Thoracic aorta (tissue), 2 donors: ENCODE results near the gene DAND5. TPM values are rescaled to one million over a fixed set of nuclear protein-coding genes. Genes with fewer than 3 reads are reported as not detected.

Experiments
- ATAC-seq: fragments of 150-250 bp; one replicate; pipeline ENCODE4 v1.8.0; 2017; ENCODE audit warnings: low read depth; ENCODE audit not compliant: insufficient number of reproducible peaks, low FRiP score
- DNase-seq: peaks from one replicate; pipeline ENCODE4 v3.0.0-alpha.2; 2020; ENCODE audit warnings: low spot score
- H3K27ac ChIP-seq, 2 donors: fragments of 200-600 bp; sonication (generic); 1 replicate in 1 of 2; 2 replicates in 1 of 2; pipeline ENCODE4 v1.5.1; 2016; ENCODE audit warnings: mild to moderate bottlenecking in 2 of 2, moderate library complexity in 2 of 2
- H3K27me3 ChIP-seq: fragments of 200-600 bp; sonication (generic); replicated peaks from 2 replicates; pipeline ENCODE4 v1.6.0; 2016; ENCODE audit warnings: mild to moderate bottlenecking; ENCODE audit not compliant: insufficient read depth
- H3K36me3 ChIP-seq: fragments of 200-600 bp; sonication (generic); one replicate; pipeline ENCODE4 v1.5.1; 2016
- H3K4me1 ChIP-seq, 2 donors: fragments of 200-600 bp; sonication (generic); 1 replicate in 1 of 2; 2 replicates in 1 of 2; pipeline versions ENCODE4 v1.5.1 to v1.6.0; 2016; ENCODE audit warnings: low read depth in 2 of 2, mild to moderate bottlenecking in 1 of 2; ENCODE audit not compliant: control insufficient read depth in 1 of 2
- H3K4me3 ChIP-seq: fragments of 200-600 bp; sonication (generic); 2 replicates; pipeline ENCODE4 v1.5.1; 2016; ENCODE audit warnings: mild to moderate bottlenecking
- H3K9me3 ChIP-seq: fragments of 200-600 bp; sonication (generic); 2 replicates; pipeline ENCODE4 v1.5.1; 2016
- CTCF ChIP-seq: fragments of 200-600 bp; sonication (generic); IDR thresholded peaks from one replicate; pipeline ENCODE4 v1.5.1; 2019; ENCODE audit warnings: antibody characterized with exemption
- total RNA-seq, 2 donors: library from RNA; depleted of rRNA; stranded (reverse); fragments of >200 nt; gene quantifications; one replicate each; pipeline versions ENCODE4 v1.1.0 to v1.2.3, GENCODE V29; 2016

The DAND5 gene
- total RNA-seq, 2 donors from 2014 or later = not detected

- Histone ChIP-seq H3K4me1 (peaks cover 4 to 19% of the 10 kb centered on the region in 2 donors), H3K27me3 (no peaks in the 10 kb centered on the region), H3K36me3 (no peaks in the 10 kb centered on the region), H3K4me3 (no peak overlapping the region), H3K9me3 (no peaks in the 10 kb centered on the region), H3K27ac (no peak overlapping the region)
- TF ChIP-seq CTCF = no peak
- DNase-seq (no peak), ATAC-seq (no peak)
Measured at GRCh38 chr19:12993562-12993961, 24.2 kb downstream of the DAND5 start.

- no peak for TF ChIP-seq CTCF
- peak within 1 kb of the TSS; percentile 94 to 99 for H3K27ac ChIP-seq
- peaks cover 4 to 33% of the 10 kb centered on the region in 2 donors for H3K4me1 ChIP-seq
- no peaks in the 10 kb centered on the region for H3K9me3 ChIP-seq
- no peaks in the 10 kb centered on the region for H3K27me3 ChIP-seq
- no peak for DNase-seq
- peak; percentile 12 for ATAC-seq
- H3K4me3 ChIP-seq = peak within 1 kb of the TSS; percentile 93
- H3K36me3 ChIP-seq = no peaks in the 10 kb centered on the region
Measured at GRCh38 chr19:12994701-12995595, 25.6 kb downstream of the DAND5 start, which contains the start of gene NFIX. NFIX (plus strand) TSS chr19:12995475; CDS start chr19:12995838, 363 bp downstream.

- H3K27ac ChIP-seq = peak overlapping the region; percentile 94 to 99
Measured at GRCh38 chr19:12995596-12996405, 26.4 kb downstream of the DAND5 start.

GRCh38 chr19:12996406-12997094 is 27.2 kb downstream of the DAND5 start:
- H3K9me3 ChIP-seq = no peaks in the 10 kb centered on the region
- ATAC-seq = no peak
- peak overlapping the region; percentile 93 for H3K4me3 ChIP-seq
- no peaks in the 10 kb centered on the region for H3K27me3 ChIP-seq
- no peak for TF ChIP-seq CTCF
- no peak for DNase-seq
- no peaks in the 10 kb centered on the region for H3K36me3 ChIP-seq
- H3K27ac ChIP-seq = peak overlapping the region; percentile 94 to 99
- peaks cover 12 to 49% of the 10 kb centered on the region in 2 donors for H3K4me1 ChIP-seq

More at GRCh38 chr19:12995596-12996405, 26.4 kb downstream of the DAND5 start:
- peaks cover 7 to 41% of the 10 kb centered on the region in 2 donors for H3K4me1 ChIP-seq
- ATAC-seq (no peak), DNase-seq (no peak)
- no peaks in the 10 kb centered on the region for H3K9me3 ChIP-seq
- no peaks in the 10 kb centered on the region for H3K36me3 ChIP-seq
- no peak for TF ChIP-seq CTCF
- peak overlapping the region; percentile 93 for H3K4me3 ChIP-seq
- no peaks in the 10 kb centered on the region for H3K27me3 ChIP-seq
